GM10847 (cell line): ENCODE data around the gene CBY3.

ENCODE experiments used
- POLR2A ChIP-seq: IDR thresholded peaks from 2 replicates; pipeline ENCODE4 v1.6.1; 2011; ENCODE audit not compliant: insufficient read length; ENCODE audit errors: extremely low read depth

The CBY3 gene

DNA sequence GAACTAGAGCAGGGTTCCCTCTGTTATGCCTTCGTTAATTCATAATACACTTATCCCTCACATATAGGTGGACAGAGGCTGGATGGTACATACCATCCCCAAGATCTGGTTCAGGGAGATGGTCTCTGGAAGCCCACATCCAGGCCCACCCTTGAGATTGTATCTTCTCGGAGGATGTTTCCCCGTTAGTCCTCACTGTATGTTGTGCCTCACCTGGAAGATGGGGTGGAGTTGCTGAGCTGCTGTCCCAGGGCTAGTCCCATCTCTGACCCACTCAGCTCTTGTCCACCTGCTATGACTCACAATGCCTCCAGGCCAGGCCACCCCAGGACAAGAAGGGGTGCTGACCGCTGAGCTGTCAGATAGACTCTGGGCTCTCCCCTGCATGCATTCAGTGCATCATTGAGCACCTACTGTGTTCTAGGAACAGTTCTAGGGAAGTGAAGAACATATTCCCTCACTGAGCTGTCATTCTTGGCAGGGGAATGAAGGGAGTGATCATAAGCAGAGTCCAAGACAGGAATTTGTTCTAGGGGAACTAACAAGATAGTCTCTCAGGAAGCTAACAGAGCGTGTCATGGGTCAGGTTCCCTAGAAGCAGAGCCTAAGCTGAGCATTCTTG is at the start of gene CBY3:
TSS of gene CBY3 (minus strand) at position 255 of the 622 bp plus-strand sequence. CDS start at position 139, 116 bp downstream.
- no peak for TF ChIP-seq POLR2A

DNA sequence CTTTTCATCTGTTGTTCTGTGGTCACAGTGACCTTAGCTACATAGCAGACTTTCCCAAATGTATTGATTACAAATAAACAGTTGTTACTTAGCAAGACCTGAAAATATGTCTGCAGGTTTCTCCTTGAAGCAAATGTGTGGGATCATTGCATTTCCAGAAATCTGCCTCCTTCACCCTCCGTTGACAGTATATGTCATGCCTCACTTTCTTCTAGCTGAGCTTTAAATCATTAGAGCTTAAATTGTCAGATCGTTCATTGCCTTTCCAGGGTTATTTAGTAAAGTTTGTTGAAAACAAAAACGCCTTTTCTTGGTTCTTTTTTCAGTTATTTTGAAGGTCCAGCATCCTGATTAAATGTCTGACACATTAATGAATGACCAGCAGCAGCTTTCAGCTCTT is 49.5 kb upstream of the CBY3 start:
- no peak for TF ChIP-seq POLR2A

DNA sequence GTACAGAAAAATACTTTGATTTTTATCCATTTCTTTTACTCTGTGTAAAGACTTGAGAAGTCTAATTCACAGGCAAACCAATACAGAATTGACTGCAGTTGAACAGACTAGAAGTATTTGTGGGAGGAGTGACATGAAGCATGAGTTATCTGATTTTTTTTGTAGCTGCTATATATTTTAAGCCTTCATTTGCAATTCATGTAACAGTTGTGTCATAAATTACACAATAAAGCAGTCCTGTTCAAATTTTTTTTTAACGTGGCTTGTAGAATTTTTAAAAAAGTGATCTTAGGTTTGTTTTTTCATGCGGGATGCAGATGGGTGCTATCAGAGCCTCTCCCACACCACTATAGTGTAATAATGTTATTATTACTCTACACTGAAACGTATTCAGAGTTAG is 48.9 kb upstream of the CBY3 start:
- TF ChIP-seq POLR2A, result no peak

DNA sequence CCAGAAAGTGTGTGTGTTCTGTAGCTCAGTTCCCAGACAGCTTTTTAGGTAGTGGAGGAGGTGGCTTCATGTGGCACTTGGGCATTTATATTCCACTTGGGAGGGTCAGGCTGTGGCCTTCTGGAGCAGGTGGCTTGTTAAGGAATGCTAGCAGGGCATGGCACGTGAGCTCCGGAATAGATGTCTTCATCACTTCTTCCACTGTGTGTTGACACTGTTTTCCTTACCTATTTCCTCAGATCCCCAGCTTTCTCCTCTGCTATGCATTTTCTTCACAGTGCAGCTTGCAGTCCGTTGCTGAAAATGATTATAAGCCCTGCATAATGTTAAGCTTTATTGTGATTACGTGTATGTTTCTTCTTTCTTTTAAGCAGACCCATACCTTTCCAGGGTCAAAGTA is 48.5 kb upstream of the CBY3 start:
- no peak for TF ChIP-seq POLR2A

DNA sequence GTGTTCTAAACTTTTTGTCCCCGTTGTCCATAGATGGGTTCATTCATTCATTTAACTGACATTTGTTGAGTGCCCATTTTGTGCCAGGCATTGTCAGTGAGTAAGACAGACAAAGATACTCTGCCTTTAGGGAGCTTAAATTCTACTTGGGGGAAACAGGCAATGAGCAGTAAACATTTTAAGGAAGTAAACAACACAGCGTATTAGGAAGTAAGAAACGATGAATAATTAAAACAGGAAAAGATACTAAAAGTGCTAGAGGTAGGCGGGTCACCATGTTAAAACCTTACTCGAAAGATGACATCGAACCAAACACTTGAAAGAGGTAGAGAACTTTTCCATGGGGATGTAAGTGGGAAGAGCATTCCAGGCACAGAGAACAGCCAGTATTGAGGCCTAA is 46.3 kb upstream of the CBY3 start:
- TF ChIP-seq POLR2A, result no peak

DNA sequence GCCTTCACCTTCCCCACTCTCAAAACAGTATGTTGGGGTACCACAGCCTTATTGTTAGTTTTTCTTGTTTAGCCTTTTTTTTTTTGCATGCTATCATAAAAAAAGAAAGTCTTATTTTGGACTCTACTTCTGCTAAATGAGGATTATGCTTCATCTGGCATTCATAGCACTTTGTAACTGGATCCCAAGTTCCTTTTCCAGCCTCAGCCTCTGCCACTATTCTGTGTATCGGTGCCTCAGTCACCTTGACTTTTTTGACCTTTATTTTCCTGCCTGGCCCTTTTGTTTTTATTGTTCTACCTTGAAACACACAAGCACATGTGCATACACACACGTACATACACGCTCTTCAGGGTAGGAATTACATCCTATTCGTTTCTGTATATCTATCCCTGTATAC is 43.3 kb upstream of the CBY3 start:
- no peak for TF ChIP-seq POLR2A

DNA sequence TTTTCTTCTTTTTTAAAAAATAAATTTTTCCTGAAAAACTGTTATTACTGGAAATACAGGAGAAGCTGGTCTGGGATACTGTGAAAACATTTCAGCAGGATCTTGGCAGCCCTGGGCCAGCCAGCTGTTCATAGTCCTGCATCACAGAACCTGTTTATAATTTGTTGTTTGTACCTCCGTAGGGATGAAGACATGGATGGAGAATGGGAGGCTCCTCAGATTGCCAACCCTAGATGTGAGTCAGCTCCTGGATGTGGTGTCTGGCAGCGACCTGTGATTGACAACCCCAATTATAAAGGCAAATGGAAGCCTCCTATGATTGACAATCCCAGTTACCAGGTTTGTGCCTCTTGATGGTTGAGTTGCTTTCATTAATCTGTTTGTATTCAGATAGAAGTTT is 39.4 kb upstream of the CBY3 start:
- TF ChIP-seq POLR2A, result no peak

DNA sequence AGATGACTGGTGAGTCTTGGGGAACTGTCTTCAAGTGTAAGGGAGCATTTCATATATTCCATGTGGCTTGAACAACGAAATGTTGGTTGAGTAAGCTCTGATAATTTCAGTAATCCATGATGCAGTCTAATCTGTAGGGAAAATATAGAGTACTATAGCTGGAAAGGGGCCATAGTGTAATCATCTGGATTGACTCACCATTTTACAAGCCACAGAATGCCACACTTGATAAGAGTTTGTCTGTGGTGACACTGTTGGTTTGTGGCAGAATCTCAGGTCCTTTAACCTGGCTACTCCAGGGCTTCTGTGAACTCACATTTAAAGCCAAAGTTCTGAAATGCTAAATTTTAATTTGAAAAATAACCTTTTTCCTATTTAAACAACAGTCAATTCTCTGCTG is 35.5 kb upstream of the CBY3 start:
- no peak for TF ChIP-seq POLR2A

DNA sequence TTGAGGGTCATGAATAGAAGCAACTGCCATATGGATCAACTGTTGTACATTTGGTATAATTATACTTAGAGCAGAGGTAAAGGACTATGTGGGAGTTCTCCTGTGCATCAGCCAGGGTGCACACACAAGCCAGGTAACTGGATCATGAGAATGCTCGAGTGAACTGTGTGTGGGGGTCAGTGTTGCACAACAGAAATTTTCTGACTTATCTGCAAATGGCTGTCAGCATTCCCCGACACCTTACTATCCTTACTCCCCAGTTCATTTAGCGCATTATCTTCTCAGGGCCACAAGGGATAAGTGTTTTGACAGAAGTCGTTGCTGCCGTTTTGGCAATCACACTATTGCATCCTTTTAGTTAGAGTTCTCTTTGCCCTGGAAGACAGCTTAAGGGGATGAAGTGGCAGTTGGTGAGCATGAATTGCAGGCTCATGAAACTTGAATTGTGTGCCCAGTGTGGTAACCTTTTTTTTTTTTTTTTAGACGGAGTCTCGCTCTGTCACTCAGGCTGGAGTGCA is 19.6 kb upstream of the CBY3 start:
- no peak for TF ChIP-seq POLR2A

DNA sequence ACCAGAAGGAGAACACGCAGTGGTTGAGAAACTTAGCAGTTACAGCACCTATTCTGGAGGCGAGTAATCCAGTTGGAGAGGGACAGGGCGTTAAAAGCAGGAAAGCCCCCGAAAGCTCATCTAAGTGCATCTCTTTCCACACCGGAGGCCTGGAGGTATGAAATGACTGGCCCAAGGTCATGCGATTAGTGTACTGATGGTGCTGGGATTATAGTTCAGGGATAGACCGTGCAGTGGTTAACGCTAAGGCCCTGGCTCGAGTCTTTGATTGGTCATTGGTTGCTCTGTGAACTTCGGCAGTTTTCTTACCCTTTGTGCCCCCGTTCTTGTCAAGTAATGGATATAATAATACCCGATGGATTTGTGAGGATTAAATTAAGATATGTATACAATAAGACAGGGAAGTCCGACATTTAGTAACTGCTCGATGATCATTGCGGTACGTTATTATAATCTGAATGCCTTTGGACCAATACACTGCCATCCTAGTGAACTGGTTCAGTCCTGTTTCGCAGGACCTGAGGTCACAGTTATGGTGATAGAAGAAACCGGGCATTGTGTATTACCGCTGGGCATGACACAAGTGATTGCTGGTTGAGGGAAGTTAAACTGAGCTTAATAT is 18.9 kb upstream of the CBY3 start:
- TF ChIP-seq POLR2A, result no peak

DNA sequence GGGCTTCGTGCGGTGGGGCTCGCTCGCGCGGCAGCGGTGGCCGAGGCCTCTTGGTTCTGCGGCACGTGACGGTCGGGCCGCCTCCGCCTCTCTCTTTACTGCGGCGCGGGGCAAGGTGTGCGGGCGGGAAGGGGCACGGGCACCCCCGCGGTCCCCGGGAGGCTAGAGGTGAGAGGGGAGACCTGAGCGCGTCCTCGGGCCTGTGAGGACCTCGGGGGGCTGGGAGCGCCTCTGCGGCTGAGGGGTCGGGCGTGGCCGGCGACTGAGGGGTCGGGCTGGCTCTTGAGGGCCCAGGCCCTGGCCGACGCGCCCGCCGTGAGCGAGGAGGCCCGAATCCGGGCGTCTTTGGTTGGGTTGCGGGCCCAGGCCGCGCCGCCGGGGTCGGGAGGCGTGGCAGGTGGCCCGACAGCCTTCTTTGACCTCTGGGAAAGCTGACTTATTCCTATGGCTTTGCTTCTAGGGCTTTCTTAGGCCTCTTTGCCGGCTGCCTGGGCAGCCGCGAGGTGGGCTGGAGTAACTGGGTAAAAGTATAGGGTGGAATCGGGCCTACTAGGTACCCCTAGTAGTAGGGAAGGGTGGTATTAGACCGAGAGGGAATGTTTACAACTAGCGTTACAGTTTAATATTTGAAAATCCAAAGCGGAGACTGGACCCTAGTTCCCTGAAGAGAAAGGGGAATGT is 18.2 kb upstream of the CBY3 start, which contains the start of gene CANX:
TSS of gene CANX (plus strand) at position 33 of the 681 bp plus-strand sequence. CDS start 6,715 bp downstream, outside the sequence.
- peak; percentile 85 for TF ChIP-seq POLR2A

DNA sequence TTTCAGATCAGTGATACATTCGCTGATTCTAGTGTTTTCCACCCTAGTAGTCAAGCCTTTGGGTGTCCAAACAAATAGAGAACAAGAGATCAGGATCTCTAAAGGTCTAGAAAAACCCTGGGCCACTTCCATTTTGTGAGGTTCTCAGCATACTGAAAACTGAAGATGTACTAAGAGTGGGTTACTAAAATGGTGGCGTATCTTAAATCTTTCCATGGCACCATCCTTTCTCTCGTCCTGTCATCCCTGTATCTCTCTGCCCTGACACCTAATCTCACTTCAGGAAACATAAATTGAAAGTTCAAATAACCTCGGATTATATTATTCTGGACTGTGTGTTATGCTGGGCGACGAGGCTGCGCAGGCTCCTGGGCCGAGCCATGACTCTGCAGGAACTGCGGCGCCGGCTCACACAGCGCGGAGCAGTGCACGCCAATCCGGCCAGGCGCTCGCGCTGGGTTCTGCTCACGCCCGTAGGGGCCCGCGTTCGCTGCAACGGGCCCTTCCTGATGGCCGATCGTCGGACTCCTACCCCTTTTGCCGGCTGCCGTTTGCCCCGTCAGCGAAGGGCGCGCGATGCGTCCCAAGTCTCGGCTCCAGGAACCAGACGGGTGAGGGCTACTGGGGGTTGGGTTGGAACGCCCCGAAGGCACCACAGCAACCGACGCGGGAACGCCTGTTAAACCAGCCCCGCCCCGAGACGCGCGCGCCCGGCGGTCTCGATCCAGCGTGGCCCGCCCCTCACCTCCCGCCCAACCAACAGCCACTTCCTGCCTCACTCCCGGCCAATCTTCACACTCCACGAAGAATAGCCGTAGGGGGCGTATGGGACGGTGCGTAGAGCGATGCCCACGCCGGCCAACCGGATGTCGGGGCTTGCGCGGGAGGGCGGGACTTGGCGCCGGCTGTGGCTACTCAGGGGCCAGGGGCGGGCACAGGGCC is 17.4 kb upstream of the CBY3 start:
- peak; percentile 86 for TF ChIP-seq POLR2A

DNA sequence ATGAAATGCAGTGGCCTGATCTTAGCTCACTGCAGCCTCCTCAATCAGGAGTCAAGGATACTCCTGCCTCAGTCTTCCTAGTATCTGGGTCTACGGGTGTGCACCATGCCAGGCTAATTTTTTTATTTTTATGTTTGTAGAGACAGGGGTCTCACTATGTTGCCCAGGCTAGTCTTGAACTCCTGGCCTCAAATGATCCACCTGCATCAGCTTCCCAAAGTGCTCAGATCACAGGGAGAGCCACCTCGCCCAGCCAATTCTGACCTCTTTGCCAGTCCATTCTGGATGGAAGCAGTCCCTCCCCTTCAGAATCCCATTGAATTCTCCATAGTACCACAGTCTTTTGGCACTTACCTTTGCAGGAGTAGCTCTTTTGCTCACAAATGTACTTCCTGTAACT is 16.3 kb upstream of the CBY3 start:
- TF ChIP-seq POLR2A, result no peak

DNA sequence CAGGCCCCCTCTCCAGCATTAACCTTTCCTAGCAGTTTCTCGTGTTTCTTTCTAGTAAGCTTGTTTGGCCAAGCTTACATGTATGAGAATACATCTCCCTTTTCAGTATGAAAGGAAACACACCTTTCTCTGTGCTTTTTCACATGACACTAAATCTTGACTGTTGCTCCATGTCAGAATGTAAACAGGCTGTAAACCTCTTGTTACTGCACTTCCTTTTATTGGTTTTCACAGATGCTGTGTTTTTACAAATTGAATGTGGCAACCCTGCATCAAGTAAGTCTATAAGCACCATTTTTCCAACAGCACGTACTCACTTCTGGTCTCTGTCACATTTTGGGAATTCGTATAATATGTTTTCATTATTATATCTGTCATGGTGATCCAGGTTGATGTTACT is 15.8 kb upstream of the CBY3 start:
- no peak for TF ChIP-seq POLR2A

DNA sequence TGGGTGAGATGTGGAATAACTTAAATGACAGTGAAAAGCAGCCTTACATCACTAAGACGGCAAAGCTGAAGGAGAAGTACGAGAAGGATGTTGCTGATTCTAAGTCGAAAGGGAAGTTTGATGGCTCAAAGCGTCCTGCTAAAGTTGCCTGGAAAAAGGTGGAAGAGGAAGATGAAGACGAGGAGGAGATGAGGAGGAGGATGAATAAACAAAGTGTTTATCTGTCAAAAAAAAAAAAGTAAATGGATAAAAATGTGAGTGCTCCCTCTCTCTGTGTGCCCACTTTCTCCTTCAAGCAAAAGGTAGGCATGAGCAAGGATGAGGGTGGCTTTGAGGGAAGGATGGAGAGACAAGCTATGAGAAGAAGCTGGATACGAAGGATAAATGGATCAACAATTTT is 13.7 kb upstream of the CBY3 start:
- TF ChIP-seq POLR2A, result no peak
